ENCODE data around the gene HS3ST6.
A peak's percentile ranks its signal among the peaks of the same experiment; 100 is the strongest.
"Not testable (repeated sequence)": the region's sequence is repeated elsewhere in the genome, so short reads cannot be mapped to it uniquely, and the experiment has no call there.

Gene HS3ST6

GRCh38 chr16:1918351-1919326 is at the start of gene HS3ST6:
TSS of gene HS3ST6 (minus strand) at chr16:1918415. CDS start at chr16:1918323, 92 bp downstream.
- no peak for DNase-seq

GRCh38 chr16:1966460-1966859 is 48.2 kb upstream of the HS3ST6 start, which contains the start of gene RNF151:
TSS of gene RNF151 (plus strand) at chr16:1966856. CDS start at chr16:1966882, 26 bp downstream.
- no peak for DNase-seq

DNA sequence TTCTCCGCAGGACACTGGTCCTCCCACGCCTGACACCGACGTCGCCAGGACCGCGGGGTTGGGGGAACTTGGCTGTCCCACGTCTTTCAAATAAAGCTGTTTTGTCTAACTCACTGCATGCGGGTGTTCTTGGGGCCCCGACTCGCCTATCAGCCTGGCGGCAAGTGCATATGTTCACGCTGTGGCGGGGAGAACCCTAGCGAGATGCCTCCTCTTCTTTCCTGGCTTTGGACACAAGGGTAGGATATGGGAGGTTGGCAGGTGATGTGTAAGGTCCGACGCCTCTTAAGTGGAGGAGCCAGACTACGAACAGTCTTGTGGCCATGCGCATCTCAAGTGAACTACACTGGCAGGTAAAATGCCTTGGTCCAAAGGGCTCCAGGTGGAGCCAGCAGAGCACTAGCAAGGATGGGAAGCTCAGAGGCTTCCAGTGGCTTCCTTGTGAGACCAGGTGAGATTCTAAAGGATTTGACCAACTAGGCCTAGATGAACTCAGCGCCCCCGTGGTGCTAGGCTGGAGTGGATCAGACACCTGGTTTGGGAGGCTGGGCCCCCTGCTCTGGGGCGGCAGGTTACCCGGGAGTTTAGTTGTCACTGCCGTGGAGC is 47.3 kb upstream of the HS3ST6 start:
- DNase-seq, result no peak

- peak; percentile 96 for DNase-seq
These were observed 46.5 kb upstream of the HS3ST6 start, which contains the start of gene RPS2 for GRCh38 chr16:1964506-1965395. TSS of gene RPS2 (minus strand) at chr16:1964826. CDS start at chr16:1964625, 201 bp downstream.

- DNase-seq, result no peak
These were observed 45.7 kb upstream of the HS3ST6 start for GRCh38 chr16:1963806-1964505.

DNA sequence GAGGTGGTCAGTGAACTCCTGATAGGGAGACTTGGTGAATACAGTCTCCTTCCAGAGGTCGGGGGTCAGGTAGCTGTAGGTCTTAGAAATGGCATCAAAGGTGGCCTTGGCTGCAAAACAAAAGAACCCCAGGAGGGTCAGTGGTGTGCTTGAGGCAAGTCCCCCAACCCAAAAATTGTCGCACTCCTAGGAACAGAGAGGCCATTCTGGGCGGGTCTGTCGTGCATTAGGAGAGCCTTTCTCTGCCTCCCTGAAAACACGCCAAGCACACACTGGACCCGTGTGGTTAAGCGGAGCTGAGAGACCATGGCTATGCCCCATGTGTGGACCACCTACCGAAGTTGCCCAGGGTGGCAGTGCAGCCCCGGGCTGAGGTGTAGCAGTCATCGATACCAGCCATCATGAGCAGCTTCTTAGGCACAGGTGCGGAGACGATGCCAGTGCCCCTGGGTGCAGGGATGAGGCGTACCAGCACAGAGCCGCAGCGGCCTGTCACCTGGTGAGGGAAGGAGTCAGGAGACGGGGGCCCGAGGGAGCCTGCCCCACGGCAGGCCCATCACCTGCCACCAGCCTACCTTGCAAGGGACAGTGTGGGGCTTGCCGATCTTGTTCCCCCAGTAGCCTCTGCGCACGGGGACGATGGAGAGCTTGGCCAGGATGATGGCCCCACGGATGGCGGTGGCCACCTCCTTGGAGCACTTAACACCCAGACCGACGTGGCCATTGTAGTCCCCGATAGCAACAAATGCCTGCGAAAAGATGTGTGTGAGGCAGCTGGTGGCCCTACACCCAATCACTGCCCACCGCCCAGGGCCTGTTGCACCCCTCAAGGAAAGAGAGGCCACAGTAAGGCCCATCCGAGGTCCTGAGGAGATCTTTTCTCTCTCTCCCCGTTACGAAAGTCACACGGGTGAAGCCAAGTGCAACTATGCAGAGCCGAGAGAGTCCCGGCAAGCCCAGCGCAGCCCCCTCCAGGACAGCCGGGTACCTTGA is 44.2 kb upstream of the HS3ST6 start:
- DNase-seq, result not testable (repeated sequence)

- DNase-seq, result peak; percentile 53
These were observed 43.4 kb upstream of the HS3ST6 start for GRCh38 chr16:1961651-1962067.

DNA sequence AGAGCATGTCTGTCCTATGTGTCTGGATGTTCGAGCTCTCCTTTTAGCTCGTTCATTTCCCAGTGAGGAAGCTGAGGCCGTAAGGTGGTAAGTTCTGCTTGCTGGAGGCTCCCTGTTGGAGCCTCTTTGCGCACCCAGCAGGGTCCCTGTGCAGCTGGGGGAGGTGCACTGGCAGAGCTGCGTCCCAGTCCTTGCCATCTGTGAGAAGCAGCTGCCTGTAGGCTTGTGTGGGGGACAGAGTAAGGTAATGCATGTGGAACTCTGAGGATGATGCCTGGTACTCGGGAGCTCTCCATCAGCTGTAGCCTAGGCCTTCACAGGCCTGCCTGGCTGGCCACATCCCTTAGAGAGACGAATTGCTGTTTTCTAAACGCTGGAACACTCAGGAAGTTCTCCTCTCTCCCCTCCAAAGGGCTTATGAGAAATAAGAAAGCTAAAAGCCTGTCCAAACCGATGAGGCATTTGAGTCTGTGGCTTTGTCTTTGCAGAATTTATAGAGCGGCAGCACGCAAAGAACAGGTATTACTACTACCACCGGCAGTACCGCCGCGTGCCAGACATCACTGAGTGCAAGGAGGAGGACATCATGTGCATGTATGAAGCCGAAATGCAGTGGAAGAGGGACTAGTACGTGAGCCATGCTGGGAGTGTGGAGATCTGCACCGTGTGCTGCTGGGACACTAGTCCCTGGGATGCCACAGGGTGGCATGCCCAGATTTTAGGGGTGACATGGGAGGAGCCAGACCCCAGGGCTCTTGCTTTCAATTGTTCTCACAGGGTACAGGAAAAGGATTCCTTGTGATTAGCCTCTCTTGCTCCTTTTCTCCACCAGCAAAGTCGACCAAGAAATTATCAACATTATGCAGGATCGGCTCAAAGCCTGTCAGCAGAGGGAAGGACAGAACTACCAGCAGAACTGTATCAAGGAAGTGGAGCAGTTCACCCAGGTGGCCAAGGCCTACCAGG is 42.7 kb upstream of the HS3ST6 start:
- DNase-seq, result peak; percentile 71

GRCh38 chr16:1959269-1960039 is 41.2 kb upstream of the HS3ST6 start, which contains the start of gene NDUFB10:
TSS of gene NDUFB10 (plus strand) at chr16:1959538. CDS start at chr16:1959625, 87 bp downstream.
- DNase-seq, result peak; percentile 82

DNA sequence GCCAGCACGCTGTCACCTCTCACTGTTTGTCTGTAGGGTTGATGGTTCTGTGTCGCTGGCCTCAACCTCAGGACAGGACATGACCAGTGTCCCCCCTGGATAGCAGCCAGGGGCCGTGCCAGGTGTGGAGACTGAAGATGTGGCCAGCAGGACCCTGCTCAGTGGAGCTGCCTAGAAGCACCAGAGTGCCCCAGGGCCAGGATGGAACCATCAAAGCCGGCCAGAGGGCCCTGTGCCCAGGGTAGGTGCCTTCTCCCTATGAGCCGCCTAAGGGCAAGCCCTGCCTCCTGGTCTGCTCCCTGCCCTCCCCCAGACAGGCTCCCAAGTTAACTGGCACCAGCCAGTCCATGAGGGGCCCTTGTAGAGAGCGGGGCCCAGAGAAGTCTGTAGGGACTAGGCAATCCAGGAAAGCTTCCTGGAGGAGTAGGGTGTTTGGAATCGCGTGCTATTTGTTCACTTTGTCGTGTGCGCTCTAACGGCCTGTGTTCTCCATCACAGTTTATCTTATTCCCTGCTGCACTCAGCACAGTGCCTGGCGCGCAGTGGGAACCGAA is 40.6 kb upstream of the HS3ST6 start:
- no peak for DNase-seq

DNA sequence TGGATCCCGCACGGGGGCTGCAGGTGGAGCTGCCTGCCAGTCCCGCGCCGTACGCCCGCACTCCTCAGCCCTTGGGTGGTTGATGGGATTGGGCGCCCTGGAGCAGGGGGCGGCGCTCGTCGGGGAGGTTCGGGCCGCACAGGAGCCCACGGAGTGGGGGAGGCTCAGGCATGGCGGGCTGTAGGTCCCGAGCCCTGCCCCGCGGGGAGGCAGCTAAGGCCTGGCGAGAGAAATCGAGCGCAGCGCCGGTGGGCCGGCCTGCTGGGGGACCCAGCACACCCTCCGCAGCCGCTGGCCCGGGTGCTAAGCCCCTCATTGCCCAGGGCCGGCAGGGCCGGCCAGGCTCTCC is 39.9 kb upstream of the HS3ST6 start:
- DNase-seq, result not testable (repeated sequence)

DNA sequence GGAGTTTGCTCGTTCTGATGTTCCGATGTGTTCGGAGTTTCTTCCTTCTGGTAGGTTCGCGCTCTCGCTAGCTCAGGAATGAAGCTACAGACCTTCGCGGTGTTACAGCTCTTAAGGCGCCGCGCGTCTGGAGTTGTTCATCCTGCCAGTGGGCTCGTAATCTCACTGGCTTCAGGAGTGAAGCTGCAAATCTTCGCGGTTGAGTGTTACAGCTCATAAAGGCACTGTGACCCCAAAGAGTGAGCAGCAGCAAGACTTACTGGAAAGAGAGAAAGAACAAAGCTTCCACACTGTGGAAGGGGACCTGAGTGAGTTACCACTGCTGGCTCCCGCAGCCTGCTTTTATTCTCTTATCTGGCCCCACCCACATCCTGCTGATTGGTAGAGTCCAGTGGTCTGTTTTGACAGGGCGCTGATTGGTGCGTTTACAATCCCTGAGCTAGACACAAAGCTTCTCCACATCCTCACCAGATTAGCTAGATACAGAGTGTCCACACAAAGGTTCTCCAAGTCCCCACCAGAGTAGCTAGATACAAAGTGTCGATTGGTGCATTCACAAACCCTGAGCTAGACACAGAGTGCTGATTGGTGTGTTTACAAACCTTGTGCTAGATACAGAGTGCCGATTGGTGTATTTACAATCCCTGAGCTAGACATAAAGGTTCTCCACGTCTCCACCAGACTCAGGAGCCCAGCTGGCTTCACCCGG is 39.4 kb upstream of the HS3ST6 start:
- not testable (repeated sequence) for DNase-seq

- no peak for DNase-seq
These were observed 35.5 kb upstream of the HS3ST6 start for GRCh38 chr16:1953734-1954133.

- DNase-seq, result no peak
These were observed 32.3 kb upstream of the HS3ST6 start for GRCh38 chr16:1950559-1950958.

DNA sequence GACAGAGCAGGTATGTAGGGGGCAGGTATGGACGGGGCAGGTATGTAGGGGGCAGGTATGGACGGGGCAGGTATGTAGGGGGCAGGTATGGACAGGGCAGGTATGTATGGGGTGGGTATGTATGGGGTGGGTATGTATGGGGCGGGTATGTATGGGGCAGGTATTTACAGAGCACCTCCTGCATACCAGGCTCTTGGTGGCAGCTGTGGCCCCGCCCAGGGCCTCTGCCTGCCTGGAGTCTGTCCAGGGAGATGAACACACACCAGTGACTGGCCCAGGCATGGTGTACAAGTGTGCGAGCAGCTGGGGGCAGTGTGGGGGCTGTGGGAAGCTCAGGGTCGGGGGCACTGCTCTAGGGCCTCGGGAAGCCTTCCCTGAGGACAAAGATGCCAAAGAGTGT is 31.8 kb upstream of the HS3ST6 start:
- DNase-seq, result no peak

DNA sequence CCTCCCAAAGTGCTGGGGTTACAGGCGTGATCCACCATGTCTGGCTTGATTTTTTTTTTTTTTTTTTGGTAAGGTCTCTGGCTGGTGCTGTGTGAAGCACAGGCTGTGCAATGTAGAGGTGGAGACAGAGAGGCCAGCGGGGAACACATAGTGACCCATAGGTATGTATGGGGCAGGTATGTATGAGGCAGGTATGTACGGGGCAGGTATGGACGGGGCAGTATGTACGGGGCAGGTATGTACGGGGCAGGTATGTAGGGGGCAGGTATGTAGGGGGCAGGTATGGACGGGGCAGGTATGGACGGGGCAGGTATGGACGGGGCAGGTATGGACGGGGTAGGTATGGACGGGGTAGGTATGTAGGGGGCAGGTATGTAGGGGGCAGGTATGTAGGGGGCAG is 31.3 kb upstream of the HS3ST6 start:
- no peak for DNase-seq

- no peak for DNase-seq
These were observed 29.1 kb upstream of the HS3ST6 start for GRCh38 chr16:1947369-1947670.
